Transverse colon (tissue), 4 donors: ENCODE measurements around the gene RARS1. TPM values are rescaled to one million over a fixed set of nuclear protein-coding genes. Genes with fewer than 3 reads are reported as not detected.
A peak's percentile ranks its signal among the peaks of the same experiment; 100 is the strongest.

Experiments used
- DNase-seq: peaks from one replicate; pipeline ENCODE4 v3.0.0-alpha.2; 2019
- H3K27ac ChIP-seq, 4 donors: fragments of 200-600 bp; sonication (generic); 2 replicates each; pipeline ENCODE4 v1.5.1; 2016 to 2018; ENCODE audit warnings: inconsistent platforms in 4 of 4
- H3K27me3 ChIP-seq: fragments of 200-600 bp; sonication (generic); 2 replicates; pipeline ENCODE4 v1.5.1; 2017; ENCODE audit warnings: inconsistent platforms
- H3K36me3 ChIP-seq, 4 donors: fragments of 200-600 bp; sonication (generic); 2 replicates each; pipeline ENCODE4 v1.5.1; 2017 to 2019; ENCODE audit warnings: inconsistent platforms in 4 of 4
- H3K4me1 ChIP-seq, 4 donors: fragments of 200-600 bp; sonication (generic); 2 replicates each; pipeline ENCODE4 v1.5.1; 2017 to 2020; ENCODE audit warnings: inconsistent platforms in 4 of 4
- H3K4me3 ChIP-seq, 4 donors: fragments of 200-600 bp; sonication (generic); 1 replicate in 1 of 4; 2 replicates in 3 of 4; pipeline versions ENCODE4 v1.5.1 to v1.6.1; 2017 to 2019; ENCODE audit warnings: inconsistent platforms in 4 of 4
- H3K9me3 ChIP-seq, 2 donors: fragments of 200-600 bp; sonication (generic); 2 replicates each; pipeline ENCODE4 v1.5.1; 2017 to 2019; ENCODE audit warnings: inconsistent platforms in 2 of 2
- EP300 ChIP-seq: sonication (generic); formaldehyde crosslinking; IDR thresholded peaks from one replicate; pipeline ENCODE4 v1.6.1; 2017; ENCODE audit warnings: antibody characterized with exemption, low read depth
- POLR2A ChIP-seq: fragments of 450-650 bp; IDR thresholded peaks from one replicate; pipeline ENCODE4 v1.6.1; 2016; ENCODE audit warnings: antibody characterized with exemption, mild to moderate bottlenecking, moderate library complexity
- POLR2AphosphoS5 ChIP-seq, 3 donors: sonication (generic); formaldehyde crosslinking; IDR thresholded peaks; one replicate each; pipeline ENCODE4 v1.6.1; 2016; ENCODE audit warnings: antibody characterized with exemption in 3 of 3
- WGBS, 2 donors: methylation state at CpG; one replicate each; pipeline ENCODE4 v1.1.5; 2018; ENCODE audit warnings: low coverage in 1 of 2; 5-methylcytosine and 5-hydroxymethylcytosine counted together
- in situ Hi-C, 4 donors: fragments of 200-750 bp; cut with MboI; loops; one replicate each; pipeline versions ENCODE4 v1.15.0 to v1.15.1; 2017; ENCODE audit warnings: low sequenced_read_pairs in 3 of 4, low pct_ligation_motif_present in 1 of 4, low pct_unique_long_range_greater_than_20kb in 1 of 4
- intact Hi-C: fragments of 100-400 bp; cut with DNase I; formaldehyde crosslinking; loops from one replicate; pipeline ENCODE4 v1.15.1; 2023; ENCODE audit warnings: low total_unique reads
- total RNA-seq, 4 donors: library from RNA; depleted of rRNA; stranded (reverse); fragments of >200 nt; gene quantifications; one replicate each; pipeline ENCODE4 v1.1.0, GENCODE V29; 2016
- TF ChIP-seq, protein P1 (sequence below), 5 experiments: fragments of 200-600 bp in 3 of 5; fragments of 450-650 bp in 2 of 5; sonication (generic) in 3 of 5; IDR thresholded peaks; 1 replicate in 2 of 5; 2 replicates in 3 of 5; pipeline ENCODE4 v1.5.1; 2016 to 2017; ENCODE audit warnings: antibody characterized with exemption in 5 of 5, inconsistent platforms in 3 of 5, mild to moderate bottlenecking in 2 of 5, moderate library complexity in 1 of 5

The RARS1 gene
- total RNA-seq = 10 to 100 TPM in 3 of 4 donors, 1 to 10 TPM in 1; 6.6 to 66.8 (median 41.9) TPM

DNA sequence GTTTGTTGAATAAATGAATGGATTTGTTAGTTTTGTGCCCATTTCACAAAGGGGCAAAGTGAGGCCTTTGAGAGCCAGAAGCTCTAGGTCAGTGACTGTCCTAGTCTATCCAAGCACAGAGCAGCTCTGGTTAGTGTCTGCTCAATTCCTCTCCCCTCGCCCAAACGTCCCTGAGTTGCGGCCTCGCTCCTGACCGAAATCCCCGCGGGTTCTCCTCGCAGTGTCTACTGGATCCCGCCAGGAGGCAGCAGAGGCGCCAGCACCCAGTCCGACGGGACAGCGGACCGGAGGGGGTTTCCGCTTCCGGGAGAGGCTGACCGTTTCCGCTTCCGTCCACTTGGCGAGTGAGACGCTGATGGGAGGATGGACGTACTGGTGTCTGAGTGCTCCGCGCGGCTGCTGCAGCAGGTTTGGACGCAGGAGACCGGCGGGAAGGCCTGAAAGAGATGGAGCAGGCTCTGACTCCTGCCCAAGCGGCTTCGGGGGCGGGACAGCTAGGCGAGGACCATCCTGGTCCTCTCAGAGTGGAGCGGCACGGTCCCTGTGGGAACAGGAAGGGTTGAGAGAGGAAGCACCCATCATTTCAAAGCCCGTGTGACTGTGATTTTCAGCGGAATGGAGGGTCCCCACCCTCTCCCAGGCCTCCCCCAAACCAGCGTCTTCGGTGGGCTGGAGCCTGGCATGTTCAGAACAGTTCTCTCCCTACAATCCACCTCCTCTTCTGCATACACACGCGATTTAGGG lies at the start of gene RARS1:
RARS1 (plus strand) TSS at position 336 of the 744 bp plus-strand sequence; CDS start at position 364, 28 bp downstream.
- peaks cover 0 to 30% (median 12%) of the 10 kb centered on the region in 4 donors for H3K36me3 ChIP-seq
- DNase-seq = peak; percentile 95
- in situ Hi-C loops = no loop called here
- H3K4me3 ChIP-seq = peak within 1 kb of the TSS; percentile 63 to 83 (median 83)
- 1% methylated on average over 25 of the region's 40 CpGs; no CpG with 5 or more reads in 1 of the 2 donors for WGBS, 2 donors
- peaks cover 2 to 14% (median 9%) of the 10 kb centered on the region in 4 donors for H3K4me1 ChIP-seq
- no peaks in the 10 kb centered on the region for H3K27me3 ChIP-seq
- peak within 1 kb of the TSS; percentile 72 to 85 (median 84) for H3K27ac ChIP-seq
- H3K9me3 ChIP-seq = no peaks in the 10 kb centered on the region
- TF ChIP-seq POLR2AphosphoS5 (IDR thresholded peaks at IDR 0.05) (peak; percentile 92 to 97 (median 96)), EP300 (no peak), POLR2A (peak; percentile 88)
- TF ChIP-seq, protein P1, sequence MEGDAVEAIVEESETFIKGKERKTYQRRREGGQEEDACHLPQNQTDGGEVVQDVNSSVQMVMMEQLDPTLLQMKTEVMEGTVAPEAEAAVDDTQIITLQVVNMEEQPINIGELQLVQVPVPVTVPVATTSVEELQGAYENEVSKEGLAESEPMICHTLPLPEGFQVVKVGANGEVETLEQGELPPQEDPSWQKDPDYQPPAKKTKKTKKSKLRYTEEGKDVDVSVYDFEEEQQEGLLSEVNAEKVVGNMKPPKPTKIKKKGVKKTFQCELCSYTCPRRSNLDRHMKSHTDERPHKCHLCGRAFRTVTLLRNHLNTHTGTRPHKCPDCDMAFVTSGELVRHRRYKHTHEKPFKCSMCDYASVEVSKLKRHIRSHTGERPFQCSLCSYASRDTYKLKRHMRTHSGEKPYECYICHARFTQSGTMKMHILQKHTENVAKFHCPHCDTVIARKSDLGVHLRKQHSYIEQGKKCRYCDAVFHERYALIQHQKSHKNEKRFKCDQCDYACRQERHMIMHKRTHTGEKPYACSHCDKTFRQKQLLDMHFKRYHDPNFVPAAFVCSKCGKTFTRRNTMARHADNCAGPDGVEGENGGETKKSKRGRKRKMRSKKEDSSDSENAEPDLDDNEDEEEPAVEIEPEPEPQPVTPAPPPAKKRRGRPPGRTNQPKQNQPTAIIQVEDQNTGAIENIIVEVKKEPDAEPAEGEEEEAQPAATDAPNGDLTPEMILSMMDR (IDR thresholded peaks at IDR 0.05) = peak; percentile 91 to 96 (median 95)
- intact Hi-C loops = loop anchor here (10.0 kb wide), 2 partner anchors 98 to 622 kb away; no protein-coding TSS in a partner anchor

DNA sequence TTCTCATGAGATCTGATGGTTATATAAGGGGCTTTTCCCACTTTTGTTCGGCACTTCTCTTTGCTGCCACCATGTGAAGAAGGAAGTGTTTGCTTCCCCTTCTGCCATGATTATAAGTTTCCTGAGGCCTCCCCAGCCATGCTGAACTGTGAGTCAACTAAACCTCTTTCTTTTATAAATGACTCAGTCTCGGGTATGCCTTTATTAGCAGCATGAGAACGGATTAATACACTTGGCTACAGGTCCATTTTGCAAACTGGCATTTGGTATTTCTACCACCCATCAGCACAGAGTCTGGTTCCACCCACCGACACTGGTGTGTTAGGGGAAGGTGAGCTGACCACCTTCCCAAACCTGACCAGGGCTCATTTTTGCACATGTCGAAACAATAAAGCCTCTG lies 47.9 kb upstream of the RARS1 start:
- Histone ChIP-seq H3K4me3 (no peak overlapping the region), H3K4me1 (no peaks in the 10 kb centered on the region), H3K36me3 (no peaks in the 10 kb centered on the region), H3K27ac (no peak overlapping the region), H3K27me3 (no peaks in the 10 kb centered on the region), H3K9me3 (no peaks in the 10 kb centered on the region)
- intact Hi-C loops (no loop called here), in situ Hi-C loops (loop anchor here in 1 of 4 donors (25.0 kb wide), 1 partner anchor 176 kb away; no protein-coding TSS in a partner anchor)
- TF ChIP-seq POLR2A (no peak), POLR2AphosphoS5 (IDR thresholded peaks at IDR 0.05) (no peak), EP300 (no peak)
- TF ChIP-seq, protein P1 (IDR thresholded peaks at IDR 0.05) = no peak
- no peak for DNase-seq
- whole genome bisulfite sequencing, 2 donors = 70 to 85% methylated on average over 3 to 5 of the region's 5 CpGs

DNA sequence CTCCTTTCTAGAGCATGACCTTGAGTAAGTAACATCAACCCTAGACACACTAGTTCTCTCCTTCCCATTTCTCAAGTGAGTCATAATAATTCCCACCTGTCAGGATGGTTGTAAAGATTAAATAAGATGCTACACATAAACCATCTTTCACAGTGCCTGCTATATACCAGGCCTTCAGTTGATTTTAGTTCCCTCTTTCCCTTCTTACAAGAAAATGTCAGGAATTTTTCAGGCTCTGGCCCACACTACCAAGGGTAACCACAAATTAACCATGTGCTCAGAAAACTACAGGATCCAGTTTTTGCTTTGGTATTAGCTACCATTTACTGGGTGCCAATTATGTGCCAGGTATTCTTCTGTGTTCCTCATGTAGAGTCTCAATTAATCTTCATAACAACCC lies 42.7 kb upstream of the RARS1 start:
- Histone ChIP-seq H3K9me3 (no peaks in the 10 kb centered on the region), H3K4me3 (no peak overlapping the region), H3K27me3 (no peaks in the 10 kb centered on the region), H3K27ac (no peak overlapping the region), H3K4me1 (no peaks in the 10 kb centered on the region), H3K36me3 (no peaks in the 10 kb centered on the region)
- TF ChIP-seq POLR2AphosphoS5 (IDR thresholded peaks at IDR 0.05) (no peak), POLR2A (no peak), EP300 (no peak)
- TF ChIP-seq, protein P1 (IDR thresholded peaks at IDR 0.05) = no peak
- intact Hi-C loops (no loop called here), in situ Hi-C loops (loop anchor here in 1 of 4 donors (25.0 kb wide), 1 partner anchor 181 kb away; no protein-coding TSS in a partner anchor)
- DNase-seq = no peak

DNA sequence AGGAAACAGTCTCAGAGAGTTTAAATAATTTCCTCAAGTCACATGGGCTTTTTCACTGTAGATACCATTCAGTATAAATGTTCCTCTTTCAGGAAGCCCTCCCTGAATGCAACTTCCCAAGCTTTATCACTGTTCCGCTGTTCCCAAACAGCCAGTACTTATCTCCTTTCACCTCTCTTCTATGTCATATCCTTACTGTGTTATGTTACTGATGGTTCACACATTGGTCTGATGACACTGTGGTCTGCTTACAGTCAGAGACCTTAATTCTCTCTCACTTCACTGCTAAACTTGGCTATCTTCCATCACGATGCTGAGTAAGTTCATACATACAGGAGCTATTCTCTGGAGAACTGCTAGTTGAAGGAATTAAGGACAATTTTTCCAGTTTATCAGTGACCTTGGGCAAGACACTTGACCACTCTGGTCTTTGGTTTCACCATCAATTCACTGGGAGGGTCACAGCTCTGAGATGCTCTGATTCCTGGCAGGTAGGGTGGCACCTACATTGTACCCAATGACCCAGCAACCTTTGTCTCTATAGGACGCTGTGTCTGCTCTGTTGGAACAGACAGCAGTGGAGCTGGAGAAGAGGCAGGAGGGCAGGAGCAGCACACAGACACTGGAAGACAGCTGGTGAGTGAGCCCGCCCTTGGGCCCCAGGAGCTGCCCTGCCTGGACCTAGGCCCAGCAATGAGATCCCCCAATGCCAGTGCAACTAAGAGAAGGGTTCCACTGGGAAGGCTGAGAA lies 42.1 kb upstream of the RARS1 start:
- Histone ChIP-seq H3K4me1 (no peaks in the 10 kb centered on the region), H3K4me3 (no peak overlapping the region), H3K9me3 (no peaks in the 10 kb centered on the region), H3K27me3 (no peaks in the 10 kb centered on the region), H3K27ac (no peak overlapping the region), H3K36me3 (no peaks in the 10 kb centered on the region)
- intact Hi-C loops = no loop called here
- 94 to 100% methylated on average over 2 to 4 of the region's 4 CpGs for WGBS, 2 donors
- TF ChIP-seq, protein P1 (IDR thresholded peaks at IDR 0.05) = no peak
- no peak for TF ChIP-seq POLR2AphosphoS5 (IDR thresholded peaks at IDR 0.05)
- no peak for TF ChIP-seq POLR2A
- no peak for TF ChIP-seq EP300
- DNase-seq = no peak
- in situ Hi-C loops = loop anchor here in 1 of 4 donors (25.0 kb wide), 1 partner anchor 182 kb away; no protein-coding TSS in a partner anchor
